Activated gamma-delta T cell treated with Interleukin-2 at 50 U/mL for 16 hours (primary cell): ENCODE measurements around the gene ACTC1.
"Not testable (repeated sequence)": the region's sequence is repeated elsewhere in the genome, so short reads cannot be mapped to it uniquely, and the experiment has no call there.

Experiments
- DNase-seq: peaks from one replicate; pipeline ENCODE4 v3.0.0-alpha.2; 2020

ACTC1 gene

GRCh38 chr15:34795267-34796081 lies at the start of gene ACTC1:
TSS of gene ACTC1 (minus strand) at chr15:34795549. CDS start at chr15:34794808, 741 bp downstream.
- no peak for DNase-seq

- no peak for DNase-seq
Observed at GRCh38 chr15:34841262-34841725, 45.9 kb upstream of the ACTC1 start.

GRCh38 chr15:34838282-34838681 lies 42.9 kb upstream of the ACTC1 start:
- DNase-seq, result no peak

GRCh38 chr15:34837246-34838016 lies 42.1 kb upstream of the ACTC1 start:
- no peak for DNase-seq

- no peak for DNase-seq
Observed at GRCh38 chr15:34828145-34828911, 33.0 kb upstream of the ACTC1 start.

GRCh38 chr15:34821831-34822230 lies 26.5 kb upstream of the ACTC1 start:
- DNase-seq, result no peak

- DNase-seq, result no peak
Observed at GRCh38 chr15:34820110-34820509, 24.8 kb upstream of the ACTC1 start.

- DNase-seq, result no peak
Observed at GRCh38 chr15:34818526-34818925, 23.2 kb upstream of the ACTC1 start.

GRCh38 chr15:34815836-34816235 lies 20.5 kb upstream of the ACTC1 start:
- DNase-seq, result no peak

GRCh38 chr15:34813446-34814190 lies 18.3 kb upstream of the ACTC1 start:
- DNase-seq, result no peak

GRCh38 chr15:34812868-34813365 lies 17.6 kb upstream of the ACTC1 start:
- DNase-seq, result not testable (repeated sequence)

- no peak for DNase-seq
Observed at GRCh38 chr15:34812369-34812768, 17.0 kb upstream of the ACTC1 start.

- DNase-seq, result no peak
Observed at GRCh38 chr15:34810443-34811129, 15.2 kb upstream of the ACTC1 start.

GRCh38 chr15:34809186-34809585 lies 13.8 kb upstream of the ACTC1 start:
- no peak for DNase-seq

GRCh38 chr15:34808016-34808415 lies 12.7 kb upstream of the ACTC1 start:
- no peak for DNase-seq

- not testable (repeated sequence) for DNase-seq
Observed at GRCh38 chr15:34807241-34807640, 11.9 kb upstream of the ACTC1 start.

- no peak for DNase-seq
Observed at GRCh38 chr15:34804776-34805175, 9.4 kb upstream of the ACTC1 start.

GRCh38 chr15:34804113-34804512 lies 8.8 kb upstream of the ACTC1 start:
- DNase-seq, result no peak

- DNase-seq, result no peak
Observed at GRCh38 chr15:34802803-34803750, 7.7 kb upstream of the ACTC1 start.

GRCh38 chr15:34802371-34802770 lies 7.0 kb upstream of the ACTC1 start:
- no peak for DNase-seq
